Measurements from ENCODE around the gene C22orf15.

C22orf15 gene

GRCh38 chr22:23780146-23780748, 17.5 kb downstream of the C22orf15 start:
- no peak overlapping the region for H3K4me3 ChIP-seq (ENCODE audit: low read length in 2 of 2)
- H3K27me3 ChIP-seq (ENCODE audit: control insufficient read depth in 2 of 2, insufficient read depth in 2 of 2, low read length in 2 of 2) = no peaks in the 10 kb centered on the region
- H3K9ac ChIP-seq (ENCODE audit: low read depth in 1 of 2, low read length in 2 of 2) = no peak overlapping the region
- H3K9me3 ChIP-seq (ENCODE audit: control insufficient read depth in 2 of 2, low read length in 2 of 2) = no peaks in the 10 kb centered on the region
- H3K36me3 ChIP-seq (ENCODE audit: control insufficient read depth in 2 of 2, insufficient read depth in 2 of 2, low read length in 2 of 2) = no peaks in the 10 kb centered on the region
- H3K4me1 ChIP-seq (ENCODE audit: control insufficient read depth in 2 of 2, insufficient read depth in 2 of 2, low read length in 2 of 2) = peaks cover 10 to 13% of the 10 kb centered on the region in 2 donors
- no peak overlapping the region for H3K27ac ChIP-seq (ENCODE audit: low read depth in 2 of 2, low read length in 2 of 2)

DNA sequence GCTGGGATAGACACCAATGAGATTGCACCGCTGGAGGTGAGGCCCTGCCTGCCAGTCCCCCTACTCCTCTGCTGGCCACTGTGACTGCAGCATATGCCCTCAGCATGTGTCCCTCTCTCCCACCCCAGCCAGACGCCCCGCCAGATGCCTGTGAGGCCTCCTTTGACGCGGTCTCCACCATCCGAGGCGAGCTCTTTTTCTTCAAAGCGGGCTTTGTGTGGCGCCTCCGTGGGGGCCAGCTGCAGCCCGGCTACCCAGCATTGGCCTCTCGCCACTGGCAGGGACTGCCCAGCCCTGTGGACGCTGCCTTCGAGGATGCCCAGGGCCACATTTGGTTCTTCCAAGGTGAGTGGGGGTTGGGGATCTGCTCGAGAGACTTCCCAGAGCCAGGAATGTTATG, 18.3 kb downstream of the C22orf15 start:
- H3K4me3 ChIP-seq (ENCODE audit: low read length in 2 of 2) = no peak overlapping the region
- no peaks in the 10 kb centered on the region for H3K27me3 ChIP-seq (ENCODE audit: control insufficient read depth in 2 of 2, insufficient read depth in 2 of 2, low read length in 2 of 2)
- no peak overlapping the region for H3K9ac ChIP-seq (ENCODE audit: low read depth in 1 of 2, low read length in 2 of 2)
- H3K9me3 ChIP-seq (ENCODE audit: control insufficient read depth in 2 of 2, low read length in 2 of 2) = no peaks in the 10 kb centered on the region
- H3K27ac ChIP-seq (ENCODE audit: low read depth in 2 of 2, low read length in 2 of 2) = no peak overlapping the region
- H3K36me3 ChIP-seq (ENCODE audit: control insufficient read depth in 2 of 2, insufficient read depth in 2 of 2, low read length in 2 of 2) = no peaks in the 10 kb centered on the region
- peaks cover 11 to 13% of the 10 kb centered on the region in 2 donors for H3K4me1 ChIP-seq (ENCODE audit: control insufficient read depth in 2 of 2, insufficient read depth in 2 of 2, low read length in 2 of 2)

- Histone ChIP-seq H3K4me3 (ENCODE audit: low read length in 2 of 2) (no peak overlapping the region), H3K9me3 (ENCODE audit: control insufficient read depth in 2 of 2, low read length in 2 of 2) (no peaks in the 10 kb centered on the region), H3K27ac (ENCODE audit: low read depth in 2 of 2, low read length in 2 of 2) (no peak overlapping the region), H3K36me3 (ENCODE audit: control insufficient read depth in 2 of 2, insufficient read depth in 2 of 2, low read length in 2 of 2) (no peaks in the 10 kb centered on the region), H3K27me3 (ENCODE audit: control insufficient read depth in 2 of 2, insufficient read depth in 2 of 2, low read length in 2 of 2) (no peaks in the 10 kb centered on the region), H3K9ac (ENCODE audit: low read depth in 1 of 2, low read length in 2 of 2) (no peak overlapping the region), H3K4me1 (ENCODE audit: control insufficient read depth in 2 of 2, insufficient read depth in 2 of 2, low read length in 2 of 2) (peaks cover 16 to 19% of the 10 kb centered on the region in 2 donors)
These were observed 18.9 kb downstream of the C22orf15 start for GRCh38 chr22:23781511-23782183.

GRCh38 chr22:23782252-23782651, 19.5 kb downstream of the C22orf15 start:
- Histone ChIP-seq H3K36me3 (ENCODE audit: control insufficient read depth in 2 of 2, insufficient read depth in 2 of 2, low read length in 2 of 2) (no peaks in the 10 kb centered on the region), H3K4me1 (ENCODE audit: control insufficient read depth in 2 of 2, insufficient read depth in 2 of 2, low read length in 2 of 2) (peaks cover 17 to 19% of the 10 kb centered on the region in 2 donors), H3K9ac (ENCODE audit: low read depth in 1 of 2, low read length in 2 of 2) (no peak overlapping the region), H3K27ac (ENCODE audit: low read depth in 2 of 2, low read length in 2 of 2) (no peak overlapping the region), H3K27me3 (ENCODE audit: control insufficient read depth in 2 of 2, insufficient read depth in 2 of 2, low read length in 2 of 2) (no peaks in the 10 kb centered on the region), H3K4me3 (ENCODE audit: low read length in 2 of 2) (no peak overlapping the region), H3K9me3 (ENCODE audit: control insufficient read depth in 2 of 2, low read length in 2 of 2) (no peaks in the 10 kb centered on the region)

- Histone ChIP-seq H3K9ac (ENCODE audit: low read depth in 1 of 2, low read length in 2 of 2) (no peak overlapping the region), H3K9me3 (ENCODE audit: control insufficient read depth in 2 of 2, low read length in 2 of 2) (no peaks in the 10 kb centered on the region), H3K27ac (ENCODE audit: low read depth in 2 of 2, low read length in 2 of 2) (no peak overlapping the region), H3K27me3 (ENCODE audit: control insufficient read depth in 2 of 2, insufficient read depth in 2 of 2, low read length in 2 of 2) (no peaks in the 10 kb centered on the region), H3K4me1 (ENCODE audit: control insufficient read depth in 2 of 2, insufficient read depth in 2 of 2, low read length in 2 of 2) (peaks cover 17 to 23% of the 10 kb centered on the region in 2 donors), H3K36me3 (ENCODE audit: control insufficient read depth in 2 of 2, insufficient read depth in 2 of 2, low read length in 2 of 2) (no peaks in the 10 kb centered on the region), H3K4me3 (ENCODE audit: low read length in 2 of 2) (no peak overlapping the region)
These were observed 19.9 kb downstream of the C22orf15 start for GRCh38 chr22:23782703-23783102.

DNA sequence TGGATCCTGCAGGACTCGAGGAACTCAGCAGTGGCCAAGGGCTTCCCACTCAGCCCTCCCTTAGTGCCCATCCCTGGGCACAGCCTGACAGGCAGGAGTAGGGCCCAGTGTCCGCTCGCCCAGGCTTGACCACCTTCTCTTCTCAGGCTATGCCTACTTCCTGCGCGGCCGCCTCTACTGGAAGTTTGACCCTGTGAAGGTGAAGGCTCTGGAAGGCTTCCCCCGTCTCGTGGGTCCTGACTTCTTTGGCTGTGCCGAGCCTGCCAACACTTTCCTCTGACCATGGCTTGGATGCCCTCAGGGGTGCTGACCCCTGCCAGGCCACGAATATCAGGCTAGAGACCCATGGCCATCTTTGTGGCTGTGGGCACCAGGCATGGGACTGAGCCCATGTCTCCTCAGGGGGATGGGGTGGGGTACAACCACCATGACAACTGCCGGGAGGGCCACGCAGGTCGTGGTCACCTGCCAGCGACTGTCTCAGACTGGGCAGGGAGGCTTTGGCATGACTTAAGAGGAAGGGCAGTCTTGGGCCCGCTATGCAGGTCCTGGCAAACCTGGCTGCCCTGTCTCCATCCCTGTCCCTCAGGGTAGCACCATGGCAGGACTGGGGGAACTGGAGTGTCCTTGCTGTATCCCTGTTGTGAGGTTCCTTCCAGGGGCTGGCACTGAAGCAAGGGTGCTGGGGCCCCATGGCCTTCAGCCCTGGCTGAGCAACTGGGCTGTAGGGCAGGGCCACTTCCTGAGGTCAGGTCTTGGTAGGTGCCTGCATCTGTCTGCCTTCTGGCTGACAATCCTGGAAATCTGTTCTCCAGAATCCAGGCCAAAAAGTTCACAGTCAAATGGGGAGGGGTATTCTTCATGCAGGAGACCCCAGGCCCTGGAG, 20.7 kb downstream of the C22orf15 start:
- H3K9me3 ChIP-seq (ENCODE audit: control insufficient read depth in 2 of 2, low read length in 2 of 2) = no peaks in the 10 kb centered on the region
- no peaks in the 10 kb centered on the region for H3K36me3 ChIP-seq (ENCODE audit: control insufficient read depth in 2 of 2, insufficient read depth in 2 of 2, low read length in 2 of 2)
- peaks cover 17 to 28% of the 10 kb centered on the region in 2 donors for H3K4me1 ChIP-seq (ENCODE audit: control insufficient read depth in 2 of 2, insufficient read depth in 2 of 2, low read length in 2 of 2)
- H3K4me3 ChIP-seq (ENCODE audit: low read length in 2 of 2) = no peak overlapping the region
- H3K27ac ChIP-seq (ENCODE audit: low read depth in 2 of 2, low read length in 2 of 2) = no peak overlapping the region
- no peaks in the 10 kb centered on the region for H3K27me3 ChIP-seq (ENCODE audit: control insufficient read depth in 2 of 2, insufficient read depth in 2 of 2, low read length in 2 of 2)
- H3K9ac ChIP-seq (ENCODE audit: low read depth in 1 of 2, low read length in 2 of 2) = peak overlapping the region in 1 of 2 donors; percentile 34

- H3K4me1 ChIP-seq (ENCODE audit: control insufficient read depth in 2 of 2, insufficient read depth in 2 of 2, low read length in 2 of 2) = peaks cover 17 to 28% of the 10 kb centered on the region in 2 donors
- H3K27ac ChIP-seq (ENCODE audit: low read depth in 2 of 2, low read length in 2 of 2) = no peak overlapping the region
- peak overlapping the region in 1 of 2 donors; percentile 34 for H3K9ac ChIP-seq (ENCODE audit: low read depth in 1 of 2, low read length in 2 of 2)
- H3K27me3 ChIP-seq (ENCODE audit: control insufficient read depth in 2 of 2, insufficient read depth in 2 of 2, low read length in 2 of 2) = no peaks in the 10 kb centered on the region
- H3K9me3 ChIP-seq (ENCODE audit: control insufficient read depth in 2 of 2, low read length in 2 of 2) = no peaks in the 10 kb centered on the region
- H3K4me3 ChIP-seq (ENCODE audit: low read length in 2 of 2) = no peak overlapping the region
- H3K36me3 ChIP-seq (ENCODE audit: control insufficient read depth in 2 of 2, insufficient read depth in 2 of 2, low read length in 2 of 2) = no peaks in the 10 kb centered on the region
These were observed 21.5 kb downstream of the C22orf15 start for GRCh38 chr22:23784215-23784732.

DNA sequence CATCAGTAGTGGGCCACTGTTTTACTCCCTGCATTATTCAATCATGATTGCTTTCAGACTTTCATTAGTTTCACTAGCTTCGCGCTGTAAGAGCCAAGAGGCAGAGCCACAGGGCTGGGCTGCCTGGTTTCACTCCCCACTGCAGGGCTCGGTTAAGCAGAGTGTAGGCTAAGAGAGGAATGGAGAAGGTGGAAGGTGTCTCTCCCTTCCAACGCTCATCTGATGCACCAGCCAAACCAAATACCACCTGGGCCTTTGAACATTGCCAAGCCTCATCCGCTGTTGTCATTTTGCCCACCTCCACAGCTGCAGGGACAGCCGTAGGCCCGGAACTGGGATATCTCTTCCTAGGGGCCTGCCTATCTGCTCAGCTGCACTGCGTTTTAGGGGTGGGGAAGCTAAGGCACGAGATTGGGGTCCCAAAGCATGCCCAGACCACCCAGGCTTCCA, 23.5 kb downstream of the C22orf15 start:
- Histone ChIP-seq H3K4me3 (ENCODE audit: low read length in 2 of 2) (peak overlapping the region; percentile 91 to 92), H3K9ac (ENCODE audit: low read depth in 1 of 2, low read length in 2 of 2) (peak overlapping the region; percentile 71 to 97), H3K9me3 (ENCODE audit: control insufficient read depth in 2 of 2, low read length in 2 of 2) (no peaks in the 10 kb centered on the region), H3K27me3 (ENCODE audit: control insufficient read depth in 2 of 2, insufficient read depth in 2 of 2, low read length in 2 of 2) (no peaks in the 10 kb centered on the region), H3K27ac (ENCODE audit: low read depth in 2 of 2, low read length in 2 of 2) (peak overlapping the region; percentile 99), H3K4me1 (ENCODE audit: control insufficient read depth in 2 of 2, insufficient read depth in 2 of 2, low read length in 2 of 2) (peaks cover 17 to 28% of the 10 kb centered on the region in 2 donors), H3K36me3 (ENCODE audit: control insufficient read depth in 2 of 2, insufficient read depth in 2 of 2, low read length in 2 of 2) (peaks cover 0 to 4% of the 10 kb centered on the region in 2 donors)

DNA sequence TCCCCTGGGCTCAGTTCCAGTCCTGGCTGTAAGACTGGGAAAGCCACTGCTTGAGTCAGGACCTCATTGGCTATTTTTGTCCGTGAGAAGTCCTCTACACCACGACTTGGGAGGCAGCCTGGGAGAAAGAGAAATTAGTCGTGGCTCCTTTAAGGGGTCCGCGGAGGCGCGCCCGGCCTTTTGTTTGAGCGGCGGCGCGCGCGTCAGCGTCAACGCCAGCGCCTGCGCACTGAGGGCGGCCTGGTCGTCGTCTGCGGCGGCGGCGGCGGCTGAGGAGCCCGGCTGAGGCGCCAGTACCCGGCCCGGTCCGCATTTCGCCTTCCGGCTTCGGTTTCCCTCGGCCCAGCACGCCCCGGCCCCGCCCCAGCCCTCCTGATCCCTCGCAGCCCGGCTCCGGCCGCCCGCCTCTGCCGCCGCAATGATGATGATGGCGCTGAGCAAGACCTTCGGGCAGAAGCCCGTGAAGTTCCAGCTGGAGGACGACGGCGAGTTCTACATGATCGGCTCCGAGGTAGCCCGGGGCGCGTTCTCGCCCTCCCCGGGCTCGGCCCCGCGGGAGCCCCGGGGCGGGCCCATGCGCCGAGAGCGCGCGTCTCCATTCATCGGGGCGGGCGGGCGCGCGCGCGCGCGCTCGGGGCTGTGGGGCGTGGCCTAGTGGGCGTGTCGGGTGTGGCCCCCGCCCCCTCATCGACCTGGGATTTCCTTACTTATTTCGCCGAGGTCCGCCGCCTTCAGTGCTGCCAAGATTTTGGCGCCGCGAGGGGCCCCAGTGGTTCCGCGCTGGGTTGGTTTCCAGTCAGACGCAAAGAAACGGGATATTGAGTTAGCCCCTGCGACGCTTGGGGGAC, 24.2 kb downstream of the C22orf15 start, which contains the start of gene SMARCB1:
TSS of gene SMARCB1 (plus strand) at position 215 of the 848 bp plus-strand sequence. CDS start at position 419, 204 bp downstream.
- peak within 1 kb of the TSS; percentile 71 to 97 for H3K9ac ChIP-seq (ENCODE audit: low read depth in 1 of 2, low read length in 2 of 2)
- peaks cover 5 to 10% of the 10 kb centered on the region in 2 donors for H3K36me3 ChIP-seq (ENCODE audit: control insufficient read depth in 2 of 2, insufficient read depth in 2 of 2, low read length in 2 of 2)
- H3K4me3 ChIP-seq (ENCODE audit: low read length in 2 of 2) = peak within 1 kb of the TSS; percentile 91 to 92
- H3K27ac ChIP-seq (ENCODE audit: low read depth in 2 of 2, low read length in 2 of 2) = peak within 1 kb of the TSS; percentile 99
- H3K4me1 ChIP-seq (ENCODE audit: control insufficient read depth in 2 of 2, insufficient read depth in 2 of 2, low read length in 2 of 2) = peaks cover 18 to 29% of the 10 kb centered on the region in 2 donors
- no peaks in the 10 kb centered on the region for H3K9me3 ChIP-seq (ENCODE audit: control insufficient read depth in 2 of 2, low read length in 2 of 2)
- no peaks in the 10 kb centered on the region for H3K27me3 ChIP-seq (ENCODE audit: control insufficient read depth in 2 of 2, insufficient read depth in 2 of 2, low read length in 2 of 2)

All from mucosa of rectum (tissue), 2 donors.